GM18858 (cell line): ENCODE results near the gene MRPS11.
"Not testable (repeated sequence)": the region's sequence is repeated elsewhere in the genome, so short reads cannot be mapped to it uniquely, and the experiment has no call there.

Source experiments
- ATAC-seq: cut with Tn5 transposase; IDR thresholded peaks from one replicate; pipeline ENCODE4 v1.9.1; 2021; ENCODE audit not compliant: unreplicated experiment

The MRPS11 gene

GRCh38 chr15:88467073-88467934 lies at the start of gene MRPS11, which contains the start of gene MRPL46:
TSS of gene MRPS11 (plus strand) at chr15:88467708. CDS start at chr15:88467718, 10 bp downstream.
TSS of gene MRPL46 (minus strand) at chr15:88467388. CDS start at chr15:88467377, 11 bp downstream.
- ATAC-seq = peak; percentile 76

GRCh38 chr15:88419830-88420229 lies 47.7 kb upstream of the MRPS11 start:
- ATAC-seq = peak; percentile 47

GRCh38 chr15:88423331-88423730 lies 44.2 kb upstream of the MRPS11 start:
- no peak for ATAC-seq

- ATAC-seq = no peak
Observed at GRCh38 chr15:88426304-88426703, 41.2 kb upstream of the MRPS11 start.

- ATAC-seq = no peak
Observed at GRCh38 chr15:88428053-88428452, 39.5 kb upstream of the MRPS11 start.

GRCh38 chr15:88428805-88429605 lies 38.5 kb upstream of the MRPS11 start:
- ATAC-seq = no peak

- ATAC-seq = no peak
Observed at GRCh38 chr15:88430051-88430450, 37.5 kb upstream of the MRPS11 start.

GRCh38 chr15:88431441-88431840 lies 36.1 kb upstream of the MRPS11 start:
- ATAC-seq = no peak

GRCh38 chr15:88433046-88433685 lies 34.3 kb upstream of the MRPS11 start:
- ATAC-seq = no peak

GRCh38 chr15:88434106-88434505 lies 33.4 kb upstream of the MRPS11 start:
- not testable (repeated sequence) for ATAC-seq

- no peak for ATAC-seq
Observed at GRCh38 chr15:88438181-88438580, 29.3 kb upstream of the MRPS11 start.

- ATAC-seq = no peak
Observed at GRCh38 chr15:88440021-88440420, 27.5 kb upstream of the MRPS11 start.

- no peak for ATAC-seq
Observed at GRCh38 chr15:88441076-88441730, 26.3 kb upstream of the MRPS11 start.

GRCh38 chr15:88447206-88447605 lies 20.3 kb upstream of the MRPS11 start:
- no peak for ATAC-seq

- ATAC-seq = no peak
Observed at GRCh38 chr15:88447741-88448140, 19.8 kb upstream of the MRPS11 start.

GRCh38 chr15:88448991-88449461 lies 18.5 kb upstream of the MRPS11 start:
- no peak for ATAC-seq

GRCh38 chr15:88449581-88449980 lies 17.9 kb upstream of the MRPS11 start:
- no peak for ATAC-seq

GRCh38 chr15:88450125-88450798 lies 17.2 kb upstream of the MRPS11 start:
- peak; percentile 60 for ATAC-seq

- ATAC-seq = no peak
Observed at GRCh38 chr15:88453651-88454050, 13.9 kb upstream of the MRPS11 start.

- ATAC-seq = no peak
Observed at GRCh38 chr15:88454236-88454635, 13.3 kb upstream of the MRPS11 start.
